ENCODE measurements around the gene ALOX12B. TPM values are rescaled to one million over a fixed set of nuclear protein-coding genes. Genes with fewer than 3 reads are reported as not detected.

ALOX12B gene
- total RNA-seq, 4 donors from 2014 or later: 0.76 to 34.6 (median 10.8) TPM

DNA sequence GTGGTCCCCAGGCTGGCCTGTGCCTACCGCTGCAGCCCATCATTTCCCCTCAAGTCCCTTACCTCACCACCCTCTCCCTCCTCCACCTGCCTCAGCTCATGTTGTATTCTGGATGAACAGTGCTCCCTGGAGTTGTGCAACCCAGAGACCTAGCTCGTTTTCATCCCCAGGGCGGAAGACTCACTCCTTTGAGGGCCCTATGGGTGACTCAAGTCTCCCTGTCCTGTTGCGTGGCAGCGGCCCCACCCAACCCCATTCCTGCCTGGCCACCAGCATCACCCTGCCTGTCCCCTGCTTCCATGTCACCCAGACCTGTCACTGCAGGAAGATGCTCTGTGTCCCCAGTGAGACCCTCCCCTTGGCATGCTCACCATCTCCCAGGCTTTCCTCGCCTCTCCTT is 3.3 kb downstream of the ALOX12B start:
- intact Hi-C loops (cut with DNase I): no loop called here
- WGBS, 2 donors: 44 to 74% methylated on average over 4 to 5 of the region's 6 CpGs
- Histone ChIP-seq H3K27ac (no peak overlapping the region), H3K27me3 (peaks cover 0 to 74% (median 2%) of the 10 kb centered on the region in 4 donors), H3K4me1 (peaks cover 11 to 27% (median 14%) of the 10 kb centered on the region in 3 donors), H3K9me3 (no peaks in the 10 kb centered on the region), H3K36me3 (no peaks in the 10 kb centered on the region), H3K4me3 (no peak overlapping the region)
- no peak for DNase-seq
- TF ChIP-seq POLR2A (IDR thresholded peaks at IDR 0.05): no peak
- TF ChIP-seq, protein P1, sequence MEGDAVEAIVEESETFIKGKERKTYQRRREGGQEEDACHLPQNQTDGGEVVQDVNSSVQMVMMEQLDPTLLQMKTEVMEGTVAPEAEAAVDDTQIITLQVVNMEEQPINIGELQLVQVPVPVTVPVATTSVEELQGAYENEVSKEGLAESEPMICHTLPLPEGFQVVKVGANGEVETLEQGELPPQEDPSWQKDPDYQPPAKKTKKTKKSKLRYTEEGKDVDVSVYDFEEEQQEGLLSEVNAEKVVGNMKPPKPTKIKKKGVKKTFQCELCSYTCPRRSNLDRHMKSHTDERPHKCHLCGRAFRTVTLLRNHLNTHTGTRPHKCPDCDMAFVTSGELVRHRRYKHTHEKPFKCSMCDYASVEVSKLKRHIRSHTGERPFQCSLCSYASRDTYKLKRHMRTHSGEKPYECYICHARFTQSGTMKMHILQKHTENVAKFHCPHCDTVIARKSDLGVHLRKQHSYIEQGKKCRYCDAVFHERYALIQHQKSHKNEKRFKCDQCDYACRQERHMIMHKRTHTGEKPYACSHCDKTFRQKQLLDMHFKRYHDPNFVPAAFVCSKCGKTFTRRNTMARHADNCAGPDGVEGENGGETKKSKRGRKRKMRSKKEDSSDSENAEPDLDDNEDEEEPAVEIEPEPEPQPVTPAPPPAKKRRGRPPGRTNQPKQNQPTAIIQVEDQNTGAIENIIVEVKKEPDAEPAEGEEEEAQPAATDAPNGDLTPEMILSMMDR (IDR thresholded peaks at IDR 0.05): no peak

DNA sequence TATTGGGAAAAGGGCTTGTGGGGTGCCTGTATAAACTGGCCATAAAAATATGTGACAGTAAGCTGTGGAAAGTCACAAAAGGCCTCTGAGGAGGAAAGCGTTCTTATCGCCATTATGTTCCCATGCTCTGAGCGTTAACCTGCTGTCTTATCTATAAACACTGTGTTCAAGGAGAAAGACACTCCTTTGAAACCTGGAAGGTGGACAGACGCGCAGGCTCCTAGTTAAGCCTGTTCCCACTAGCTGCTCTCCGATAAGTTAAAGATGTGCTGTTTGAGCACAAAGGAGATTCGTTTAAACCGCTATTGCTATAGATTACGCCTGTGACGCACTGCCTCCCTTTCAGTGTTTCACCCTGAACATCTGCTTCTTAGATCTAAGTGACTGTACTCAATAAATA is 5.2 kb downstream of the ALOX12B start:
- intact Hi-C loops (cut with DNase I): no loop called here
- no peak for TF ChIP-seq POLR2A (IDR thresholded peaks at IDR 0.05)
- TF ChIP-seq, protein P1 (IDR thresholded peaks at IDR 0.05): no peak

DNA sequence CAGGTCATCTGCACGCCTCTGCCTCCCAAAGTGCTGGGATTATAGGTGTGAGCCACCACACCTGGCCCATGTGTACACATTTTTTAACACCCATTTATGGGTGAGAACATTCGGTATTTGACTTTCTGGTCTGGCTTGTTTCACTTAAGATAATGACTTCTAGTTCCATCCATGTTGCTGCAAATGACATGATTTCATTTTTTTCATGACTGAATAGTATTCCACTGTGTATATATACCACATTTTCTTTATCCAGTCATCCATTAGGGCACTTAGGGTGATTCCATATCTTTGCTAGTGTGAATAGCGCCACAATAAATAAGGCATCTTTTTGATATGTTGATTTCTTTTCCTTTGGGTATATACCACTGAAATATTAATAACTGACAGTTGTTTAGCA is 5.6 kb downstream of the ALOX12B start:
- TF ChIP-seq, protein P1 (IDR thresholded peaks at IDR 0.05): no peak
- TF ChIP-seq POLR2A (IDR thresholded peaks at IDR 0.05): no peak
- intact Hi-C loops (cut with DNase I): no loop called here
- no peak for DNase-seq
- H3K36me3 ChIP-seq: no peaks in the 10 kb centered on the region
- no peak overlapping the region for H3K4me3 ChIP-seq
- WGBS, 2 donors: 90 to 92% methylated on average over 3 of the region's 3 CpGs
- no peaks in the 10 kb centered on the region for H3K9me3 ChIP-seq
- no peak overlapping the region for H3K27ac ChIP-seq
- peaks cover 7 to 24% (median 17%) of the 10 kb centered on the region in 3 donors for H3K4me1 ChIP-seq
- H3K27me3 ChIP-seq: peaks cover 0 to 92% (median 5%) of the 10 kb centered on the region in 4 donors

More for the DNA sequence above, 5.2 kb downstream of the ALOX12B start:
- no peak for DNase-seq
- Histone ChIP-seq H3K27me3 (peaks cover 0 to 87% (median 5%) of the 10 kb centered on the region in 4 donors), H3K4me1 (peaks cover 7 to 24% (median 17%) of the 10 kb centered on the region in 3 donors), H3K36me3 (no peaks in the 10 kb centered on the region), H3K27ac (no peak overlapping the region), H3K9me3 (no peaks in the 10 kb centered on the region), H3K4me3 (no peak overlapping the region)
- 84 to 88% methylated on average over 10 of the region's 10 CpGs for WGBS, 2 donors

DNA sequence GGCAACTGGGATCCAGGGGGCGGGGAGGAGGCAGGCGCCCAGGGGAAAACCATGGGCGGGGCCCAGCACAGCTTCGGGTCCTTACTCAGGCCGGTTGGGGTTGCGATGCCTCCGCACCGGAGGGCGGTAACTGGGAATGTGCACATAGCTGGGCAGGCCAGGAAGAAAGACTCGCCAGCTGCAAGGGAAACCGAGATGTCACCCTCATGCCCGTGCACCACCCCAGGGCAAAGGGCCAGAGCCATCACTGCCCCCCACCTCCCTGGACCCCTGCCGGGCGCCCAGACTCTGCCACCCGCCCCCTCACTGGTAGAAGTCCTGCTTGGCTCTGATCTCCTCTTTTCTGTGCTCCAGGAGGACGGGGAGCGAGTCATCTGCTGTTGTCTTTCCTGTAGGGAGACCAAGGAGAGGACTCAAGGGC is 6.7 kb downstream of the ALOX12B start:
- 50% methylated on average over 4 of the region's 17 CpGs; no CpG with 5 or more reads in 1 of the 2 donors for WGBS, 2 donors
- Histone ChIP-seq H3K27ac (no peak overlapping the region), H3K36me3 (no peaks in the 10 kb centered on the region), H3K4me1 (peaks cover 7 to 24% (median 17%) of the 10 kb centered on the region in 3 donors), H3K4me3 (no peak overlapping the region), H3K9me3 (no peaks in the 10 kb centered on the region), H3K27me3 (peaks cover 0 to 96% (median 5%) of the 10 kb centered on the region in 4 donors)
- intact Hi-C loops (cut with DNase I): no loop called here
- TF ChIP-seq POLR2A (IDR thresholded peaks at IDR 0.05): no peak
- TF ChIP-seq, protein P1 (IDR thresholded peaks at IDR 0.05): no peak
- DNase-seq: no peak

DNA sequence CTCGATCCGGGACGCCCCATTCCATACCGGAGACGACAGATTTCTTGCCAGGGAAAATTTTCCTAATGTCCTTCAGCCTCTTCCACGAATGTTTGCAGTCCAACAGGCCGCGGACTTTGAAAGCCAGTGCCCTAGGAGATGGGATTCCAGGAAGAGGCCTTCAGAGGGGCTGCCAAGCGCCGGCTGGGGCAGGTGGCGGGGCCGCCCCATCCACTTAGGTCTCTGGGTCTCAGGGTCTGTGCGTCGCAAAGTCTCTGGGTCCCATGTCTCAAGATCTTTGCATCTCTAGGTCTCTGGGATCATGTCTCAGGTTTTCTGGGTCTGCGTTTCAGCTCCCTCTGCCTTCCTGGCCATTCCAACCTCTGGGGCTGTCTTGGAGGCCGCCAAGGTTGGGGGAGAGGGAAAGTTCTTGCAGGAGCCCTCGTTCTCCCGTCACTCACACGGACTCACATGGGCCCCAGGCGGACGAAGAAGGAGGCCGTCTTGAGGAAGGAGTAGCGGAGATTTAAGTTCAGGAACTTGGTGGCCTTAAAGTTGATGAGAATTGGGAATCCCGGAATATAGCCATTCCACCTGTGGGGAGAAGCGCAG is 7.2 kb downstream of the ALOX12B start:
- H3K27me3 ChIP-seq: peaks cover 0 to 96% (median 5%) of the 10 kb centered on the region in 4 donors

More for the DNA sequence above, 7.2 kb downstream of the ALOX12B start:
- H3K36me3 ChIP-seq: no peaks in the 10 kb centered on the region
- H3K27ac ChIP-seq: no peak overlapping the region
- WGBS, 2 donors: 0 to 10% methylated on average over 2 to 6 of the region's 25 CpGs
- no peaks in the 10 kb centered on the region for H3K9me3 ChIP-seq
- intact Hi-C loops (cut with DNase I): no loop called here
- DNase-seq: no peak
- TF ChIP-seq, protein P1 (IDR thresholded peaks at IDR 0.05): no peak
- no peak for TF ChIP-seq POLR2A (IDR thresholded peaks at IDR 0.05)
- H3K4me3 ChIP-seq: peak overlapping the region; percentile 19 to 64 (median 44)
- H3K4me1 ChIP-seq: peaks cover 7 to 24% (median 17%) of the 10 kb centered on the region in 3 donors

Data from esophagus squamous epithelium (tissue), 5 donors.